HepG2 (cell line): Measurements from ENCODE around the gene CFAP97. TPM values are rescaled to one million over a fixed set of nuclear protein-coding genes. Genes with fewer than 3 reads are reported as not detected.
A peak's percentile ranks its signal among the peaks of the same experiment; 100 is the strongest.

Experiments
- ATAC-seq: fragments of 200-7000 bp; cut with Tn5 transposase; 3 replicates; pipeline ENCODE4 v1.9.1; 2020; ENCODE audit warnings: mild to moderate bottlenecking, moderate library complexity
- BruUV-seq: library from RNA; stranded (reverse); fragments of 400-500 nt; replicated peaks from 2 replicates; lab custom pipeline; 2021; lab: Mats Ljungman, UMichigan
- CTCF ChIA-PET: fragments of 300-600 bp; formaldehyde crosslinking; extraction: SDS; loops from one replicate; lab custom pipeline; 2021; ENCODE audit warnings: low total read pairs, inconsistent platforms, low intra/inter-chr PET ratio; lab: Yijun Ruan, JAX
- POLR2A ChIA-PET: fragments of 350-600 bp; sonication (Branson Sonifier 250); formaldehyde crosslinking; loops from one replicate; lab custom pipeline; 2020; ENCODE audit warnings: antibody characterized with exemption, inconsistent platforms; lab: Yijun Ruan, JAX
- DNase-seq: peaks from one replicate; pipeline ENCODE4 v3.0.0-alpha.2; 2015; ENCODE audit warnings: low spot score
- FAIRE-seq: peaks from 3 replicates; lab custom pipeline; 2011; peaks lifted over from hg19 to GRCh38; lab: Jason Lieb, UNC
- H2AFZ ChIP-seq: one replicate; pipeline ENCODE4 v1.6.1; 2011; ENCODE audit warnings: low read length, inconsistent platforms
- H3K27ac ChIP-seq: fragments of 300-600 bp; 3 replicates; pipeline ENCODE4 v1.8.0; 2011; ENCODE audit warnings: mixed run types, mild to moderate bottlenecking, mixed read lengths, low read length, inconsistent platforms; ENCODE audit not compliant: insufficient read depth; ENCODE audit errors: extremely low read length
- H3K27me3 ChIP-seq, 2 experiments: fragments of 200-600 bp in 1 of 2; 2 replicates in 1 of 2; 3 replicates in 1 of 2; pipeline versions ENCODE4 v1.6.0 to v1.8.0; 2011; ENCODE audit warnings: low read length in 2 of 2, mild to moderate bottlenecking in 2 of 2, moderate library complexity in 2 of 2, inconsistent platforms in 1 of 2; ENCODE audit not compliant: insufficient read depth in 2 of 2, control insufficient read depth in 1 of 2
- H3K36me3 ChIP-seq, 2 experiments: fragments of 200-600 bp in 1 of 2; replicated peaks in 1 of 2; 2 replicates in 1 of 2; 3 replicates in 1 of 2; pipeline versions ENCODE4 v1.5.1 to v1.8.0; 2011; ENCODE audit warnings: low read length in 2 of 2, inconsistent platforms in 1 of 2; ENCODE audit not compliant: insufficient read depth in 2 of 2, control insufficient read depth in 1 of 2
- H3K4me1 ChIP-seq: 2 replicates; pipeline ENCODE4 v1.5.1; 2012; ENCODE audit warnings: low read length, inconsistent platforms; ENCODE audit not compliant: insufficient read depth
- H3K4me2 ChIP-seq: 2 replicates; pipeline ENCODE4 v1.6.0; 2011; ENCODE audit warnings: low read depth, low read length, inconsistent platforms
- H3K4me3 ChIP-seq, 3 experiments: fragments of 200-600 bp in 1 of 3; sonication (generic), shearing (Covaris generic) in 1 of 3; replicated peaks in 1 of 3; 2 replicates each; pipeline ENCODE4 v1.5.1; 2011 to 2016; ENCODE audit warnings: low read length in 3 of 3, inconsistent platforms in 2 of 3, low read depth in 2 of 3, mild to moderate bottlenecking in 2 of 3, control low read depth in 1 of 3, mixed read lengths in 1 of 3; ENCODE audit not compliant: insufficient read depth in 1 of 3
- H3K79me2 ChIP-seq: one replicate; pipeline ENCODE4 v1.6.1; 2011; ENCODE audit warnings: low read length, inconsistent platforms; ENCODE audit not compliant: insufficient read depth
- H3K9ac ChIP-seq: 2 replicates; pipeline ENCODE4 v1.6.0; 2011; ENCODE audit warnings: mild to moderate bottlenecking, low read depth, low read length, inconsistent platforms; ENCODE audit not compliant: insufficient read depth
- H3K9me3 ChIP-seq: 2 replicates; pipeline ENCODE4 v1.5.1; 2012; ENCODE audit warnings: mild to moderate bottlenecking, low read length
- H4K20me1 ChIP-seq: 2 replicates; pipeline ENCODE4 v1.6.0; 2011; ENCODE audit warnings: inconsistent platforms, mild to moderate bottlenecking, low read length, moderate library complexity; ENCODE audit not compliant: insufficient read depth
- FOXO1 ChIP-seq: sonication (generic); formaldehyde crosslinking; IDR thresholded peaks from 2 replicates; pipeline ENCODE4 v1.4.0; 2020; ENCODE audit warnings: missing genetic modification reagents
- GPN1 ChIP-seq: sonication (generic); formaldehyde crosslinking; IDR thresholded peaks from 2 replicates; pipeline ENCODE4 v1.5.1; 2020; ENCODE audit warnings: missing genetic modification reagents, borderline replicate concordance
- MAFF ChIP-seq: IDR thresholded peaks from 2 replicates; pipeline ENCODE4 v1.6.1; 2011; ENCODE audit warnings: low read depth, low read length, improper control_type of control experiment
- MBNL3 ChIP-seq: fragments of 250-450 bp; sonication (Bioruptor Pico); conservative IDR thresholded peaks from 2 replicates; pipeline ENCODE4 v1.8.0; 2022; ENCODE audit warnings: mild to moderate bottlenecking, inconsistent platforms
- NFAT5 ChIP-seq: sonication (generic); formaldehyde crosslinking; IDR thresholded peaks from 2 replicates; pipeline ENCODE4 v1.4.0; 2020; ENCODE audit warnings: missing genetic modification reagents
- NR2F1 ChIP-seq, 2 experiments: fragments of 450-650 bp in 1 of 2; formaldehyde crosslinking in 1 of 2; IDR thresholded peaks; 2 replicates each; pipeline versions ENCODE4 v1.5.0 to v1.6.1; 2016 to 2020; ENCODE audit warnings: mild to moderate bottlenecking in 1 of 2, missing compliant biosample characterization in 1 of 2, missing genetic modification reagents in 1 of 2, moderate library complexity in 1 of 2
- SIN3A ChIP-seq: IDR thresholded peaks from 2 replicates; pipeline ENCODE4 v1.6.1; 2011; ENCODE audit warnings: low read depth, mild to moderate bottlenecking, control low read depth, low read length, borderline replicate concordance
- SKI ChIP-seq: fragments of 450-650 bp; IDR thresholded peaks from one replicate; pipeline ENCODE4 v1.6.1; 2018; ENCODE audit warnings: mild to moderate bottlenecking; ENCODE audit not compliant: partially characterized antibody
- ZNF431 ChIP-seq: sonication (generic); formaldehyde crosslinking; IDR thresholded peaks from 2 replicates; pipeline ENCODE4 v1.9.0; 2022; ENCODE audit warnings: missing genetic modification reagents, low read depth, mild to moderate bottlenecking, borderline replicate concordance
- ZNF468 ChIP-seq: sonication (generic); formaldehyde crosslinking; IDR thresholded peaks from 2 replicates; pipeline ENCODE4 v1.8.0; 2022; ENCODE audit warnings: mild to moderate bottlenecking, moderate library complexity, missing genetic modification reagents
- WGBS: methylation state at CpG from one replicate; pipeline ENCODE4 v1.1.6; 2017; ENCODE audit warnings: low lambda C conversion rate; 5-methylcytosine and 5-hydroxymethylcytosine counted together
- in situ Hi-C: cut with HindIII; loops from 2 replicates; pipeline ENCODE4 v1.10.0; 2017; ENCODE audit warnings: low pct_unique_long_range_greater_than_20kb; ENCODE audit not compliant: extremely low pct_ligation_motif_present
- intact Hi-C: fragments of 100-400 bp; cut with micrococcal nuclease; formaldehyde crosslinking; loops from one replicate; pipeline ENCODE4 v1.10.0; 2022; ENCODE audit not compliant: unreplicated experiment
- polyA plus RNA-seq, 8 experiments: library from polyadenylated mRNA; depleted of rRNA in 3 of 8; stranded (reverse) in 7 of 8; unstranded in 1 of 8; fragments of >200 nt; fragmentation: Illumina TruSeq in 4 of 8; extraction: Trizol in 4 of 8; gene quantifications; 2 replicates each; pipeline versions ENCODE4 v1.2.1 to v1.2.3, GENCODE V29; 2011 to 2016; ENCODE audit warnings: low read depth in 4 of 8, missing spikeins in 1 of 8, mixed read lengths in 1 of 8; ENCODE audit not compliant: insufficient read depth in 1 of 8
- total RNA-seq, 5 experiments: library from RNA; depleted of rRNA; stranded (reverse); fragments of >200 nt; fragmentation: Illumina TruSeq; extraction: Trizol; gene quantifications; 2 replicates each; pipeline ENCODE4 v1.2.3, GENCODE V29; 2016; ENCODE audit warnings: low read depth in 1 of 5
- TF ChIP-seq, protein P1 (sequence below): sonication (generic); formaldehyde crosslinking; IDR thresholded peaks from 2 replicates; pipeline ENCODE4 v1.5.1; 2020; ENCODE audit warnings: mild to moderate bottlenecking, moderate library complexity, missing genetic modification reagents
- TF ChIP-seq, protein P2 (sequence below): sonication (generic); formaldehyde crosslinking; IDR thresholded peaks from 2 replicates; pipeline ENCODE4 v1.4.0; 2020; ENCODE audit warnings: missing genetic modification reagents

CFAP97 gene
- total and polyA plus RNA-seq, 2 of the 13 experiments (the other 11 are each of a cell fraction or from before 2014, with no cell fraction given), result 32.1 to 44.4 TPM

- BruUV-seq, result no TSS peak
- peaks cover 34% of the 10 kb centered on the region for H3K4me1 ChIP-seq
- intact Hi-C loops (loop anchor here (5.0 kb wide), 1 partner anchor 61 kb away; the partner anchor contains the start of gene CFAP97), in situ Hi-C loops (no loop called here)
- POLR2A ChIA-PET, result interaction anchor here (2.4 kb wide), 1 partner anchor 408 kb away, joined by 11 read pairs; the partner anchor contains the start of gene CENPU
- FAIRE-seq (peak; percentile 36), DNase-seq (no peak), ATAC-seq (no peak)
- peaks cover 0 to 21% of the 10 kb centered on the region in 2 experiments; a peak in 4 of 5 replicates for H3K36me3 ChIP-seq
- no peaks in the 10 kb centered on the region for H3K9me3 ChIP-seq
- H3K27me3 ChIP-seq, result peaks cover 0 to 11% of the 10 kb centered on the region in 2 experiments; a peak in 3 of 5 replicates
- H3K27ac ChIP-seq, result no peak overlapping the region
- H3K79me2 ChIP-seq, result peaks cover 13% of the 10 kb centered on the region
- 0 out of 2 replicates have a peak overlapping the region, but pooled peaks have one; percentile 27 for H3K9ac ChIP-seq
- peak overlapping the region; percentile 24 to 79 (median 75); a peak in 5 of 6 replicates for H3K4me3 ChIP-seq
- CTCF ChIA-PET, result no interaction called here
- WGBS, result 1% methylated on average over 6 of the region's 6 CpGs
- peak overlapping the region; percentile 91 for H3K4me2 ChIP-seq
- no peak overlapping the region for H2AFZ ChIP-seq
- H4K20me1 ChIP-seq, result peaks cover 6% of the 10 kb centered on the region; the same call in 1 of the 2 replicates
- TF ChIP-seq FOXO1 (CRISPR knock-in tag) (no peak), MBNL3 (CRISPR knock-in tag) (no peak), SKI (no peak), ZNF431 (no peak), NR2F1 (CRISPR knock-in tag; IDR thresholded peaks at IDR 0.05) (no peak), NFAT5 (no peak), ZNF468 (no peak), SIN3A (no peak), GPN1 (CRISPR knock-in tag) (no peak), MAFF (no peak)
- TF ChIP-seq, protein P1, sequence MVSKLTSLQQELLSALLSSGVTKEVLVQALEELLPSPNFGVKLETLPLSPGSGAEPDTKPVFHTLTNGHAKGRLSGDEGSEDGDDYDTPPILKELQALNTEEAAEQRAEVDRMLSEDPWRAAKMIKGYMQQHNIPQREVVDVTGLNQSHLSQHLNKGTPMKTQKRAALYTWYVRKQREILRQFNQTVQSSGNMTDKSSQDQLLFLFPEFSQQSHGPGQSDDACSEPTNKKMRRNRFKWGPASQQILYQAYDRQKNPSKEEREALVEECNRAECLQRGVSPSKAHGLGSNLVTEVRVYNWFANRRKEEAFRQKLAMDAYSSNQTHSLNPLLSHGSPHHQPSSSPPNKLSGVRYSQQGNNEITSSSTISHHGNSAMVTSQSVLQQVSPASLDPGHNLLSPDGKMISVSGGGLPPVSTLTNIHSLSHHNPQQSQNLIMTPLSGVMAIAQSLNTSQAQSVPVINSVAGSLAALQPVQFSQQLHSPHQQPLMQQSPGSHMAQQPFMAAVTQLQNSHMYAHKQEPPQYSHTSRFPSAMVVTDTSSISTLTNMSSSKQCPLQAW (CRISPR knock-in tag), result no peak
- TF ChIP-seq, protein P2, sequence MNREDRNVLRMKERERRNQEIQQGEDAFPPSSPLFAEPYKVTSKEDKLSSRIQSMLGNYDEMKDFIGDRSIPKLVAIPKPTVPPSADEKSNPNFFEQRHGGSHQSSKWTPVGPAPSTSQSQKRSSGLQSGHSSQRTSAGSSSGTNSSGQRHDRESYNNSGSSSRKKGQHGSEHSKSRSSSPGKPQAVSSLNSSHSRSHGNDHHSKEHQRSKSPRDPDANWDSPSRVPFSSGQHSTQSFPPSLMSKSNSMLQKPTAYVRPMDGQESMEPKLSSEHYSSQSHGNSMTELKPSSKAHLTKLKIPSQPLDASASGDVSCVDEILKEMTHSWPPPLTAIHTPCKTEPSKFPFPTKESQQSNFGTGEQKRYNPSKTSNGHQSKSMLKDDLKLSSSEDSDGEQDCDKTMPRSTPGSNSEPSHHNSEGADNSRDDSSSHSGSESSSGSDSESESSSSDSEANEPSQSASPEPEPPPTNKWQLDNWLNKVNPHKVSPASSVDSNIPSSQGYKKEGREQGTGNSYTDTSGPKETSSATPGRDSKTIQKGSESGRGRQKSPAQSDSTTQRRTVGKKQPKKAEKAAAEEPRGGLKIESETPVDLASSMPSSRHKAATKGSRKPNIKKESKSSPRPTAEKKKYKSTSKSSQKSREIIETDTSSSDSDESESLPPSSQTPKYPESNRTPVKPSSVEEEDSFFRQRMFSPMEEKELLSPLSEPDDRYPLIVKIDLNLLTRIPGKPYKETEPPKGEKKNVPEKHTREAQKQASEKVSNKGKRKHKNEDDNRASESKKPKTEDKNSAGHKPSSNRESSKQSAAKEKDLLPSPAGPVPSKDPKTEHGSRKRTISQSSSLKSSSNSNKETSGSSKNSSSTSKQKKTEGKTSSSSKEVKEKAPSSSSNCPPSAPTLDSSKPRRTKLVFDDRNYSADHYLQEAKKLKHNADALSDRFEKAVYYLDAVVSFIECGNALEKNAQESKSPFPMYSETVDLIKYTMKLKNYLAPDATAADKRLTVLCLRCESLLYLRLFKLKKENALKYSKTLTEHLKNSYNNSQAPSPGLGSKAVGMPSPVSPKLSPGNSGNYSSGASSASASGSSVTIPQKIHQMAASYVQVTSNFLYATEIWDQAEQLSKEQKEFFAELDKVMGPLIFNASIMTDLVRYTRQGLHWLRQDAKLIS, result no peak
These were observed 62.0 kb downstream of the CFAP97 start for GRCh38 chr4:185141777-185142176.
